Naive thymus-derived CD4-positive, alpha-beta T cell (primary cell): ENCODE data around the gene TIMMDC1. TPM values are rescaled to one million over a fixed set of nuclear protein-coding genes. Genes with fewer than 3 reads are reported as not detected.

ENCODE experiments used
- ATAC-seq: fragments of 150-1000 bp; cut with Tn5 transposase; 2 replicates; pipeline ENCODE4 v1.10.0; 2021; ENCODE audit warnings: mild to moderate bottlenecking, moderate library complexity
- CTCF ChIA-PET: fragments of 350-600 bp; sonication (Branson Sonifier 250); formaldehyde crosslinking; loops from one replicate; lab custom pipeline; 2021; ENCODE audit warnings: antibody characterized with exemption; lab: Charles Lee
- POLR2A ChIA-PET: fragments of 350-600 bp; sonication (Branson Sonifier 250); formaldehyde crosslinking; loops from one replicate; lab custom pipeline; 2021; ENCODE audit warnings: antibody characterized with exemption, inconsistent platforms; lab: Charles Lee
- DNase-seq, 9 donors: peaks; one replicate each; pipeline versions ENCODE4 v3.0.0 to v3.0.0-alpha.2; 2020 to 2022; ENCODE audit warnings: mixed read lengths in 1 of 9
- H3K27ac ChIP-seq: one replicate; pipeline ENCODE4 v1.7.0; 2013; ENCODE audit warnings: mild to moderate bottlenecking, low read depth, low read length, moderate library complexity
- H3K27me3 ChIP-seq, 2 donors: one replicate each; pipeline ENCODE4 v1.7.0; 2013; ENCODE audit warnings: low read length in 2 of 2, mild to moderate bottlenecking in 2 of 2, moderate library complexity in 2 of 2; ENCODE audit not compliant: control insufficient read depth in 2 of 2, insufficient read depth in 2 of 2
- H3K36me3 ChIP-seq, 3 experiments: 1 replicate in 2 of 3; 2 replicates in 1 of 3; pipeline ENCODE4 v1.7.0; 2013; ENCODE audit warnings: low read length in 3 of 3, mild to moderate bottlenecking in 3 of 3, moderate library complexity in 1 of 3; ENCODE audit not compliant: insufficient read depth in 3 of 3, control insufficient read depth in 2 of 3
- H3K4me1 ChIP-seq, 2 donors: one replicate each; pipeline ENCODE4 v1.7.0; 2013; ENCODE audit warnings: low read length in 2 of 2, mild to moderate bottlenecking in 2 of 2, moderate library complexity in 1 of 2; ENCODE audit not compliant: control insufficient read depth in 2 of 2, insufficient read depth in 2 of 2
- H3K4me3 ChIP-seq: 2 replicates; pipeline ENCODE4 v1.7.0; 2013; ENCODE audit warnings: mild to moderate bottlenecking, low read length
- H3K9me3 ChIP-seq, 3 experiments: 1 replicate in 2 of 3; 2 replicates in 1 of 3; pipeline ENCODE4 v1.7.0; 2013; ENCODE audit warnings: low read length in 3 of 3; ENCODE audit not compliant: control insufficient read depth in 2 of 3
- H3K27ac Mint-ChIP-seq, 9 donors: one replicate each; pipeline ENCODE4 v1.8.0; 2020 to 2022; ENCODE audit warnings: mixed read lengths in 9 of 9, mild to moderate bottlenecking in 8 of 9, moderate library complexity in 5 of 9, inconsistent platforms in 2 of 9
- H3K27me3 Mint-ChIP-seq, 5 donors: one replicate each; pipeline ENCODE4 v1.8.0; 2021 to 2022; ENCODE audit warnings: mixed read lengths in 5 of 5, mild to moderate bottlenecking in 1 of 5
- H3K36me3 Mint-ChIP-seq, 5 donors: one replicate each; pipeline ENCODE4 v1.8.0; 2020 to 2022; ENCODE audit warnings: mixed read lengths in 5 of 5, mild to moderate bottlenecking in 3 of 5, inconsistent platforms in 1 of 5
- H3K4me1 Mint-ChIP-seq, 7 donors: one replicate each; pipeline ENCODE4 v1.8.0; 2020 to 2022; ENCODE audit warnings: mixed read lengths in 7 of 7, mild to moderate bottlenecking in 3 of 7, inconsistent platforms in 1 of 7
- H3K4me3 Mint-ChIP-seq, 10 donors: one replicate each; pipeline ENCODE4 v1.8.0; 2020 to 2022; ENCODE audit warnings: mild to moderate bottlenecking in 10 of 10, mixed read lengths in 10 of 10, moderate library complexity in 6 of 10, inconsistent platforms in 2 of 10
- H3K9me3 Mint-ChIP-seq, 11 donors: one replicate each; pipeline ENCODE4 v1.8.0; 2020 to 2022; ENCODE audit warnings: mixed read lengths in 11 of 11, mild to moderate bottlenecking in 4 of 11, inconsistent platforms in 1 of 11, moderate library complexity in 1 of 11
- intact Hi-C, 2 donors: fragments of 100-400 bp; cut with micrococcal nuclease; formaldehyde crosslinking; loops; one replicate each; pipeline ENCODE4 v1.15.1; 2023
- polyA plus RNA-seq, 2 donors: library from polyadenylated mRNA; unstranded; fragments of 300-500 nt; fragmentation: Illumina TruSeq; gene quantifications; one replicate each; pipeline ENCODE4 v1.2.3, GENCODE V29; 2021
- total RNA-seq, 6 experiments: library from RNA in 5 of 6; stranded (reverse) in 5 of 6; gene quantifications; 1 replicate in 5 of 6; 2 replicates in 1 of 6; pipeline ENCODE4 v1.2.3 and lab custom pipeline; 2021 to 2026

Gene TIMMDC1
- total and polyA plus RNA-seq, 7 experiments from 2014 or later = 27.1 to 80.1 (median 59.6) TPM

- Mint-ChIP-seq H3K27ac (no peak overlapping the region), H3K4me1 (peaks cover 0 to 63% (median 6%) of the 10 kb centered on the region in 7 donors), H3K4me3 (peak overlapping the region in 1 of 10 donors; percentile 81), H3K9me3 (no peaks in the 10 kb centered on the region), H3K27me3 (peaks cover 0 to 5% (median 0%) of the 10 kb centered on the region in 5 donors), H3K36me3 (peaks cover 0 to 34% (median 0%) of the 10 kb centered on the region in 5 donors)
- no peak for DNase-seq
- no peaks in the 10 kb centered on the region for H3K36me3 ChIP-seq
- POLR2A ChIA-PET = interaction anchor here (0.5 kb wide), 1 partner anchor 136 kb away, joined by 3 read pairs; no protein-coding TSS in a partner anchor
- no peaks in the 10 kb centered on the region for H3K4me1 ChIP-seq
- ATAC-seq = peak; percentile 63
- no peaks in the 10 kb centered on the region for H3K9me3 ChIP-seq
- no peak overlapping the region for H3K4me3 ChIP-seq
- intact Hi-C loops = loop anchor here in 1 of 2 donors (5.0 kb wide), 1 partner anchor 173 kb away; no protein-coding TSS in a partner anchor
- H3K27ac ChIP-seq = no peak overlapping the region
- CTCF ChIA-PET = no interaction called here
- H3K27me3 ChIP-seq = no peaks in the 10 kb centered on the region
Measured at GRCh38 chr3:119555309-119555735, 57.0 kb downstream of the TIMMDC1 start.

DNA sequence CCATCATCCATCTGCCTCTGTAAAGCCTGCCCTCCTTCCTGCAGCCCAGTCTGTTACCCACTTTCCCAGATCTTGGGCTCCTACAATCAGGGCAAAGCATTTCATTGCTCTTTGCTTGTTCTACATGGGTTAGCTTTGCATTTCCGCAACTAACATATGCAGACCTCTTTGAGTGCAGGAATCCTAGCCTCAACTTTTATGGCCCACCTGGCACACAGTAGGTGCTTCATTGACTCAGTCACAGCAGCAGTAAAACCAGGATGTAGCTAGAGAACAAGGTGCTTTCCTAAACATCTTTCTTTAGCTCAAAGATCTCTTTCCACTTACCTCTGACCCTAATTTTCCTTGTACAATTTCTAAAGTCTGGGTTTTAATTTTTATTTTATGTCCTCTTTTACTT is 57.6 kb downstream of the TIMMDC1 start:
- Mint-ChIP-seq H3K4me1 (peaks cover 0 to 63% (median 8%) of the 10 kb centered on the region in 7 donors), H3K4me3 (peak overlapping the region in 1 of 10 donors; percentile 81), H3K36me3 (peaks cover 0 to 31% (median 0%) of the 10 kb centered on the region in 5 donors), H3K9me3 (no peaks in the 10 kb centered on the region), H3K27me3 (peaks cover 0 to 5% (median 0%) of the 10 kb centered on the region in 5 donors), H3K27ac (peak overlapping the region in 1 of 9 donors; percentile 0)
- CTCF ChIA-PET = no interaction called here
- ATAC-seq (no peak), DNase-seq (no peak)
- intact Hi-C loops = loop anchor here in 1 of 2 donors (5.0 kb wide), 1 partner anchor 174 kb away; no protein-coding TSS in a partner anchor
- Histone ChIP-seq H3K4me3 (no peak overlapping the region), H3K27ac (no peak overlapping the region), H3K27me3 (no peaks in the 10 kb centered on the region), H3K36me3 (no peaks in the 10 kb centered on the region), H3K4me1 (no peaks in the 10 kb centered on the region), H3K9me3 (no peaks in the 10 kb centered on the region)
- POLR2A ChIA-PET = interaction anchor here (0.5 kb wide), 1 partner anchor 136 kb away, joined by 3 read pairs; no protein-coding TSS in a partner anchor

- Histone ChIP-seq H3K36me3 (no peaks in the 10 kb centered on the region), H3K4me1 (peaks cover 0 to 2% of the 10 kb centered on the region in 2 donors), H3K27me3 (no peaks in the 10 kb centered on the region), H3K9me3 (no peaks in the 10 kb centered on the region), H3K4me3 (no peak overlapping the region), H3K27ac (no peak overlapping the region)
- DNase-seq (no peak), ATAC-seq (no peak)
- Mint-ChIP-seq H3K4me1 (peaks cover 0 to 65% (median 8%) of the 10 kb centered on the region in 7 donors), H3K4me3 (peak overlapping the region in 1 of 10 donors; percentile 81), H3K9me3 (no peaks in the 10 kb centered on the region), H3K27me3 (peaks cover 0 to 5% (median 0%) of the 10 kb centered on the region in 5 donors), H3K27ac (peak overlapping the region in 1 of 9 donors; percentile 68), H3K36me3 (peaks cover 0 to 31% (median 0%) of the 10 kb centered on the region in 5 donors)
- intact Hi-C loops = loop anchor here in 1 of 2 donors (5.0 kb wide), 1 partner anchor 175 kb away; no protein-coding TSS in a partner anchor
- POLR2A ChIA-PET = no interaction called here
- CTCF ChIA-PET = no interaction called here
Measured at GRCh38 chr3:119557192-119557876, 59.0 kb downstream of the TIMMDC1 start.

- no peak for ATAC-seq
- Histone ChIP-seq H3K36me3 (no peaks in the 10 kb centered on the region), H3K4me3 (no peak overlapping the region), H3K27me3 (no peaks in the 10 kb centered on the region), H3K9me3 (no peaks in the 10 kb centered on the region), H3K27ac (no peak overlapping the region), H3K4me1 (peaks cover 0 to 6% of the 10 kb centered on the region in 2 donors)
- Mint-ChIP-seq H3K4me3 (peak overlapping the region in 1 of 10 donors; percentile 81), H3K4me1 (peaks cover 0 to 71% (median 8%) of the 10 kb centered on the region in 7 donors), H3K27me3 (peaks cover 0 to 5% (median 0%) of the 10 kb centered on the region in 5 donors), H3K27ac (peak overlapping the region in 1 of 9 donors; percentile 68), H3K36me3 (peaks cover 0 to 29% (median 0%) of the 10 kb centered on the region in 5 donors), H3K9me3 (no peaks in the 10 kb centered on the region)
- ChIA-PET POLR2A (no interaction called here), CTCF (no interaction called here)
- no peak for DNase-seq
- intact Hi-C loops = loop anchor here in 1 of 2 donors (2.0 to 5.0 kb wide), 2 partner anchors 176 to 675 kb away; no protein-coding TSS in a partner anchor
Measured at GRCh38 chr3:119557877-119558269, 59.5 kb downstream of the TIMMDC1 start.

GRCh38 chr3:119558626-119559317 is 60.4 kb downstream of the TIMMDC1 start:
- intact Hi-C loops = loop anchor here in 1 of 2 donors (1.0 to 5.0 kb wide), 7 partner anchors 60 to 676 kb away; partner anchors contain the start of genes COX17 and TIMMDC1
- peaks cover 0 to 6% of the 10 kb centered on the region in 2 donors for H3K4me1 ChIP-seq
- Mint-ChIP-seq H3K27me3 (peaks cover 0 to 5% (median 0%) of the 10 kb centered on the region in 5 donors), H3K27ac (peak overlapping the region in 1 of 9 donors; percentile 68), H3K4me1 (peaks cover 0 to 71% (median 8%) of the 10 kb centered on the region in 7 donors), H3K36me3 (peaks cover 0 to 30% (median 0%) of the 10 kb centered on the region in 5 donors), H3K4me3 (peak overlapping the region in 1 of 10 donors; percentile 81), H3K9me3 (peaks cover 0 to 2% (median 0%) of the 10 kb centered on the region in 11 donors)
- ChIA-PET CTCF (no interaction called here), POLR2A (no interaction called here)
- no peaks in the 10 kb centered on the region for H3K27me3 ChIP-seq
- ATAC-seq = no peak
- H3K9me3 ChIP-seq = no peaks in the 10 kb centered on the region
- DNase-seq = no peak
- no peaks in the 10 kb centered on the region for H3K36me3 ChIP-seq
- H3K4me3 ChIP-seq = no peak overlapping the region
- H3K27ac ChIP-seq = no peak overlapping the region

- H3K4me3 Mint-ChIP-seq = peak within 1 kb of the TSS in 2 of 10 donors; percentile 12 to 81
Measured at GRCh38 chr3:119559441-119559963, 61.2 kb downstream of the TIMMDC1 start, which contains the start of gene CD80. Gene CD80 (minus strand): TSS chr3:119559614. CDS start chr3:119557728, 1,886 bp downstream.

More at GRCh38 chr3:119559441-119559963, 61.2 kb downstream of the TIMMDC1 start, which contains the start of gene CD80:
- ChIA-PET POLR2A (no interaction called here), CTCF (no interaction called here)
- intact Hi-C loops = loop anchor here in 1 of 2 donors (1.0 to 5.0 kb wide), 7 partner anchors 61 to 677 kb away; partner anchors contain the start of genes COX17 and TIMMDC1
- H3K9me3 ChIP-seq = no peaks in the 10 kb centered on the region
- Mint-ChIP-seq H3K9me3 (peaks cover 0 to 3% (median 0%) of the 10 kb centered on the region in 11 donors), H3K27me3 (peaks cover 0 to 5% (median 0%) of the 10 kb centered on the region in 5 donors), H3K36me3 (peaks cover 0 to 31% (median 0%) of the 10 kb centered on the region in 5 donors), H3K27ac (peak within 1 kb of the TSS in 2 of 9 donors; percentile 68 to 71), H3K4me1 (peaks cover 0 to 64% (median 8%) of the 10 kb centered on the region in 7 donors)
- no peaks in the 10 kb centered on the region for H3K36me3 ChIP-seq
- H3K27me3 ChIP-seq = no peaks in the 10 kb centered on the region
- H3K4me1 ChIP-seq = peaks cover 0 to 6% of the 10 kb centered on the region in 2 donors
- no peak within 1 kb of the TSS for H3K27ac ChIP-seq
- DNase-seq = peak in 7 of 9 donors; percentile 14 to 63 (median 33)
- H3K4me3 ChIP-seq = no peak within 1 kb of the TSS
- peak; percentile 76 for ATAC-seq
